Spleen (tissue), 7 donors: ENCODE measurements around the gene IL22.

Experiments used
- CTCF ChIP-seq, 11 experiments: fragments of 200-600 bp in 7 of 11; fragments of 450-650 bp in 4 of 11; sonication (generic) in 4 of 11; IDR thresholded peaks in 8 of 11; conservative IDR thresholded peaks in 3 of 11; 1 replicate in 7 of 11; 2 replicates in 4 of 11; pipeline versions ENCODE4 v1.4.0 to v1.8.0; 2016 to 2021; ENCODE audit warnings: antibody characterized with exemption in 11 of 11, inconsistent platforms in 4 of 11, mild to moderate bottlenecking in 1 of 11
- POLR2A ChIP-seq, 3 donors: fragments of 450-650 bp; IDR thresholded peaks; one replicate each; pipeline ENCODE4 v1.5.1; 2017; ENCODE audit warnings: antibody characterized with exemption in 3 of 3, mild to moderate bottlenecking in 1 of 3
- POLR2AphosphoS5 ChIP-seq, 3 donors: sonication (generic); formaldehyde crosslinking; IDR thresholded peaks; one replicate each; pipeline ENCODE4 v1.5.1; 2017; ENCODE audit warnings: antibody characterized with exemption in 3 of 3
- donor health status: DM: no; HTN: no; CAD: no; lungs with moderate emphysema.
- donor health status: DM: no; HTN: no; CAD: no.
- donor health status: DM: no; HTN: no; CAD: no.

DNA sequence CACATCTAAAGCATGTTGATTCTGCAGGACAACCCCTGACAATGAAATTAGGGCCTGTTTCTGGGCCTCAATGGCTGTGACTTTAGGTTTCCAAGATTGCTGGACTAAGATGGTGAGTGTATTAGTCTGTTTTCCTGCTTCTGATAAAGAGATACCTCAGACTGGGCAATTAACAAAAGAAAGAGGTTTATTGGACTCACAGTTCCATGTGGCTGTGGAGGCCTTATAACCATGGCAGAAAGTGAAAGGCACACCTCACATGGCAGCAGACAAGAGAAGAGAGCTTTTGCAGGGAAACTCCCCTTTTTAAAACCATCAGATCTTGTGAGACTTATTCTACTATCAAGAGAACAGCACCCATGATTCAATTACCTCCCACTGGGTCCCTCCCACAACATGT is 10.6 kb downstream of the IL22 start:
- TF ChIP-seq CTCF (IDR thresholded peaks at IDR 0.05 in 8 of 11, conservative IDR thresholded peaks at IDR 0.05 in 3 of 11), result no peak
- no peak for TF ChIP-seq POLR2AphosphoS5 (IDR thresholded peaks at IDR 0.05)
- no peak for TF ChIP-seq POLR2A (IDR thresholded peaks at IDR 0.05)
